Parietal lobe (tissue), 1 donor: ENCODE results near the gene NME7. TPM values are rescaled to one million over a fixed set of nuclear protein-coding genes. Genes with fewer than 3 reads are reported as not detected.

Source experiments
- total RNA-seq: library from RNA; depleted of rRNA; stranded (reverse); fragments of >200 nt; gene quantifications from one replicate; pipeline ENCODE4 v1.2.3, GENCODE V29; 2014

NME7 gene
- 46.0 TPM for total RNA-seq

GRCh38 chr1:169367686-169368405 lies at the start of gene NME7, which contains the start of gene BLZF1:
TSS of gene NME7 (minus strand) at chr1:169367797. CDS start at chr1:169367710, 87 bp downstream.
TSS of gene BLZF1 (plus strand) at chr1:169368195. CDS start at chr1:169369523, 1,328 bp downstream.

GRCh38 chr1:169106095-169106920 lies 261.3 kb downstream of the NME7 start, which contains the start of gene ATP1B1:
TSS of gene ATP1B1 (plus strand) at chr1:169106690. CDS start at chr1:169106830, 140 bp downstream.

Other genes with a start within 250 kb of the NME7 start
- 36.0 TPM for gene BLZF1, start 398 bp upstream of the NME7 start, total RNA-seq
- 6.6 TPM for gene CCDC181, start 59.7 kb upstream of the NME7 start, total RNA-seq
- gene SLC19A2, start 118.1 kb upstream of the NME7 start, total RNA-seq = 23.5 TPM
- gene F5, start 218.7 kb upstream of the NME7 start, total RNA-seq = not detected